LHCN-M2 (cell line): Measurements from ENCODE around the gene HNRNPU. TPM values are rescaled to one million over a fixed set of nuclear protein-coding genes. Genes with fewer than 3 reads are reported as not detected.

Source experiments
- DNase-seq: peaks from one replicate; pipeline ENCODE4 v3.0.0-alpha.2; 2012; ENCODE audit warnings: low read depth
- total RNA-seq: library from RNA; depleted of rRNA; stranded (reverse); fragments of >200 nt; gene quantifications from 2 replicates; pipeline ENCODE4 v1.2.3, GENCODE V29; 2014

Gene HNRNPU
- total RNA-seq, 1 experiment from 2014 or later: 407 TPM

GRCh38 chr1:244862699-244863490, 1.4 kb downstream of the HNRNPU start:
- DNase-seq: peak; percentile 91

- DNase-seq: no peak
Observed at GRCh38 chr1:244862354-244862698, 2.0 kb downstream of the HNRNPU start.

DNA sequence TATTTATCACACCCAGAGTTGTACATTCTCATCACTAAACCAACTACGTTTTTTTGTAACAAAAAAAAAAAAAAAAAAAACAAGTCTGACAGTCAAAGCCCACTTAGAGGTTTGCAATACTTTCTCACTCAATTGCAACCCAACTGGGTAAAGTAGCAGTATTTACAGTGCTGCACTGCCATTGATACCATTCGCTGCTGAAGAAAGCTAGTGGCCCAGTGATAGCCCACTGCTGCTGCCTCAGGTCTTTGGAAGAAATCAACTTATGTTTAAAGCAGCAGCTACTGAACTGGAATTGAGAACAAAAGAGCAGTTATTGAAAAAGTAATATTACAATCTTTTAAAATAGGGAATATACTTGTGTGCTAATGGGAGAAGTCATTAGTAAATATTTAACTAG, 2.7 kb downstream of the HNRNPU start:
- DNase-seq: no peak

DNA sequence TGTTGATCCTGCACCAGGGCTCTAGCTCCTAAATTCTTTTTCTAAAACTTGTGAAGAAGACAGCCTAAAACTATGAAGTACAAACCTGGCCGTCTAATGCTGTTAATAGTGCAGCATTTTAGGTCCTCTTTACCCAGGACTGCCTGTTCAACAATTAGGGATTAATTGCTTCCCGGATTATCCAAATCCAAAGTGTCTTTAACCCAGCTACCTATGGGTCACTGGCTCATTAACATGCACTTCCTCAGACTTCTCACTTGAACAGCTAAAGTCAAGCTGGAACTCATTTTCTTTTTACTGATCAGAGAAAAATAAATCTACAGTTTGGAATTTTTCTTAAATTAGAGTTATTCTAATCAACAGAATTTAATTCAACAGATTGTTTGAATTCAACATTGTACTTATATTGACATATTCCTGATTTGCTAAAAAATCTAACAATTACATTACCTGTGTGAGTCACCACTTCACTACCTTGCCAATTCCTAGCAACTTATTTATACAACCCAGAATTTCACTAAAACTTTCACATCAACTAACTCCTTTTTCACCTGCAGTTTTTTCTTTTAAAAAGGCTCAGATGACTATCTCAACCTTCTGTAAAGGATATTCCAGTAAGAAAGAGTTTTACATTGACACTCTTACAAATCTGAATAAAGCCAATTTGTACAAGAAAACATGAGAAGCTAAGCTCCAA, 3.3 kb downstream of the HNRNPU start:
- no peak for DNase-seq

GRCh38 chr1:244860078-244860477, 4.3 kb downstream of the HNRNPU start:
- DNase-seq: no peak

GRCh38 chr1:244858357-244858756, 6.0 kb downstream of the HNRNPU start:
- no peak for DNase-seq

- DNase-seq: no peak
Observed at GRCh38 chr1:244857761-244858160, 6.6 kb downstream of the HNRNPU start.

DNA sequence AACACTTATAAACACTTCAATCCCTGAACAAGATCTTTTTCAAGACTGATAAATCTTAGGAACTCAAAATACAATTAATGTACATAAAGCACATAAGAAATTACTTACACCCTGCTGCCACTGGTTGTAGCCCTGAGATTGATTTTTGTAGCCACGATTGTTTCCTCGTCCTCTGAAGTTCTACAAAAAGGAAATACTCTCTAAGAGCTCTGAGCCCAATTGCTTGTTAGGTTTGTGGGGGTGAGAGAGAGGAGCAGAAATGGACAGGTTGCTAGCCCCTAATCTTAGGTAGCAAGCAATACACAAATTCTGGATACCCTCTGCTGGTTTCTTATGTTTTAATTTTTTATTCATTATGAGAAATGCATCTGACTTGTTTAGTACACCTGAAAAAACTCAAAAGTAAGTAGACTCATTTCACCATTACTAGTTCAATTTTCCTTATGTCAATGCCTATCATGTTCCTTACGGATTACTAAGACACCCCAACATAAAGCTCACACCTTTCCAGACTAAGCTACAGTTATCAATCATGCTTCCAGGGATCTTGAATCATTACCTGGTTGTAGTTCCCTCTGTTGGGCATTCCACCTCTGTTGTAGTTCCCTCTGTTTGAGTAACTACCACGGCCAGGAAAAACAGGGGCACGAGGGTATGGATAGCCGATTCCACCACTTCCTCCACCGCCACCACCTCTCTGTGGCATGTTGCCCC, 9.3 kb downstream of the HNRNPU start:
- DNase-seq: no peak

DNA sequence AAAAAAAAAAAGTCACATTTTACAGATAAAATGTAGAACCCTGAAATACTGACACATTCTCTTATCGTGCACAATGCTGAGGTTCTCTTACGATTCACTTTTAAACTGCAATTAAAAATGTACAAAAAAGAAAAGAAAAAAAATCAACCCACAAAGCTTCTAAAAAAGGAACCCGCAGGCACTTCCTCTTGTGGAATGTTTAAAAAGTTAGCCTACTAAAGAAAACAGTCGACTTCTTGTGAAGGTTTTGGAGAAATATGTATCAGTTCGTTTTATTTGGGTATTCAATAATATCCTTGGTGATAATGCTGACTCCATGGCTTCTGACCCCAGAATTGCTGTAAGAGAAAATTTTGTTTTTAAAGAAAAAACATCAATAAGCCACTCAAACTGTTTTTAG, 10.2 kb downstream of the HNRNPU start:
- DNase-seq: no peak

- DNase-seq: no peak
Observed at GRCh38 chr1:244852694-244853093, 11.6 kb downstream of the HNRNPU start.

DNA sequence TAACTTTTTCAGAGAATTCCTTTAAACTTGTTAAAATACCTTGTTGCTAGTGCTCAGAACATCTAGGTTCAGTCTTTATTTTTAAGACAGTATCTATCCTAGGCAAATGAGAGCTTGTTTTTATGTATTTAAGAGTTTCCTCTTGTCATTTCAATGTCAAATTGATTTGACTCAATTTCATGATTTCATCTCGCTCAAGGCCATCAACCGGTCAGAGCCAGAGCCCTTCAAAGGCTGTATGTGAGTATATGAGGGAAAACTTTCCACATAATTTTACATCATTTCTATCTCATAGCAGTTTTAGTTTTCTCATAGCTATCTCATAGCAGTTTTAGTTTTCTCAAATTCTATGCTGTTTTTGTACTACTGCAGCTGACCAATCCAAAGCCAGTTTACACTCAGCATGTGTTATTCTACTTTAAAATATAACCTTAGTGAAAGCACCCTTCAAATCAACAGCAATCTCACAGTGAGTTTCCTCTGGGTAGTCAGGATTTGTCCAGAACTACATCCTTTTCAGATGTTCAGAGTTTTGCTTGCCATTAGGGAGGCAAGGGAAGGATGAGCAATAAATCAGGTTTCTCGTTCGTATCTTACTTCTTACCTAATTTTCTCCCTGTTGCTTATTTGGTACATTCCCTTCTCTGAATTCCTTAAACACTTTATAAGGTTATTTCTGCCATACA, 12.7 kb downstream of the HNRNPU start:
- no peak for DNase-seq

- no peak for DNase-seq
Observed at GRCh38 chr1:244850896-244851295, 13.4 kb downstream of the HNRNPU start.

GRCh38 chr1:244850099-244850852, 14.1 kb downstream of the HNRNPU start:
- no peak for DNase-seq

- DNase-seq: no peak
Observed at GRCh38 chr1:244849189-244849866, 15.0 kb downstream of the HNRNPU start.

GRCh38 chr1:244846653-244847052, 17.7 kb downstream of the HNRNPU start:
- no peak for DNase-seq

DNA sequence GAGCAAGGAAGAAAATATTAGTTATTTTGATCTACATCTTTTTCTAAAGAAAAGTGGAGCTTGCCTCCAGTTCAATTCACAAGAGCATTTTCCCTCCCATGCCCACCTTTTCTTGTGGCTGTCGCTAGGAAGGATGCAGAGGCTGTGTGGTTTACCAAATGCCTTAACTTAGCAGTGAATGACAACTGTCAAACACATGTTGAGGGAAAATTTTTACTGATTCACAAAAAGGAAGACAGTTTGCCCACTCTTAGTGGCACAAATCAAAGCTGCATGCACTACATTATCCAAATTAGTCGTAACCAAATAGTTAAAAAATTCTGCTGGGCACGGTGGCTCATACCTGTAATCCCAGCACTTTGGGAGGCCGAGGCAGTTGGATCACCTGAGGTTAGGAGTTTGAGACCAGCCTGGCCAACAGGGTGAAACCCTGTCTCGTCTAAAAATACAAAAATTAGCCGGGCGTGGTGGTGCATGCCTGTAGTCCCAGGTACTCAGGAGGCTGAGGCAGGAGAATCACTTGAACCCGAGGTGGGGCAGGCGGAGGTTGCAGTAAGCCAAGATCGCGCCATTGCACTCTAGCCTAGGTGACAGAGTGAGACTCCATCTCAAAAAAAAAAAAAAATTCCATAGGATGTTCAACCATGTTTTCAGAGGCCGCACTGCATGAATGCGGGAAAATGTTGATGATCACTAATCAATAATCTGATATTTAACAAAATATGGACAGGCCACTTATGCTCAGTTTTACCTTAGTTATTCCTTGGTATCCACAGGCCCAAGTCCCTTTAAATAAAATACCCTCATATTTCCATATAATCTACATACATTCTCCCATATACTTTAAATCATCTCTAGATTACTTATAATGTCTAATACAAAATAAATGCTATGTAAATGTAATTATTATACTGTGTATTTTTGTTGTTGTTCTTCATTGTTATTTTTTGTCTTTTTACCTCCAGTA, 19.9 kb downstream of the HNRNPU start:
- DNase-seq: no peak

- no peak for DNase-seq
Observed at GRCh38 chr1:244843148-244843978, 21.0 kb downstream of the HNRNPU start.

- DNase-seq: no peak
Observed at GRCh38 chr1:244841273-244841927, 22.9 kb downstream of the HNRNPU start.
